Right renal cortex interstitium (tissue), 3 donors: Measurements from ENCODE around the gene DGKB. TPM values are rescaled to one million over a fixed set of nuclear protein-coding genes. Genes with fewer than 3 reads are reported as not detected.
"Not testable (repeated sequence)": the region's sequence is repeated elsewhere in the genome, so short reads cannot be mapped to it uniquely, and the experiment has no call there.

ENCODE experiments used
- DNase-seq, 3 donors: peaks; one replicate each; pipeline ENCODE4 v3.0.0-alpha.2; 2013; ENCODE audit warnings: low read depth in 3 of 3, low spot score in 2 of 3
- polyA plus RNA-seq, 3 donors: library from polyadenylated mRNA; unstranded; fragments of 120-200 nt; gene quantifications; one replicate each; pipeline ENCODE4 v1.2.1, GENCODE V29; 2013; ENCODE audit not compliant: insufficient read length in 3 of 3

Gene DGKB
- polyA plus RNA-seq, 3 donors, result 2.5 to 3.9 (median 2.7) TPM

DNA sequence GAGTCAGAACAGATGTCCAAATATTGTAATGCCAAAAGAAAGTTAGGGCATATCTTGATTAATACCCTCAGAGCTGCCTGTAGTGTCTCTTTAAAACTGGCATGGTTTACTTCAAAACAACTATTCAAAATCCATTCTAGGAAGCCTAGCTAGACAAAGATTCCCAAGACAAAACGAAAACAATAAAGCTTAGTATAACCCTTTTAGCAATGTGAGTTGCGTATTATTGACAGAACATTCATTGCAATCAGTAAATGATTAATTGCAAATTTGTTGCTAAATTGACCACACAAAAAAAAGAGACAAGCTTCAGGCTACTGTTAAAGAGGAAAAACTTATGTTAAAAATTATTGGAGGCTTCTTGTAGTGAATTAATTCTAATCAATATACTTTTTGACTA, 406.9 kb downstream of the DGKB start:
- no peak for DNase-seq

DNA sequence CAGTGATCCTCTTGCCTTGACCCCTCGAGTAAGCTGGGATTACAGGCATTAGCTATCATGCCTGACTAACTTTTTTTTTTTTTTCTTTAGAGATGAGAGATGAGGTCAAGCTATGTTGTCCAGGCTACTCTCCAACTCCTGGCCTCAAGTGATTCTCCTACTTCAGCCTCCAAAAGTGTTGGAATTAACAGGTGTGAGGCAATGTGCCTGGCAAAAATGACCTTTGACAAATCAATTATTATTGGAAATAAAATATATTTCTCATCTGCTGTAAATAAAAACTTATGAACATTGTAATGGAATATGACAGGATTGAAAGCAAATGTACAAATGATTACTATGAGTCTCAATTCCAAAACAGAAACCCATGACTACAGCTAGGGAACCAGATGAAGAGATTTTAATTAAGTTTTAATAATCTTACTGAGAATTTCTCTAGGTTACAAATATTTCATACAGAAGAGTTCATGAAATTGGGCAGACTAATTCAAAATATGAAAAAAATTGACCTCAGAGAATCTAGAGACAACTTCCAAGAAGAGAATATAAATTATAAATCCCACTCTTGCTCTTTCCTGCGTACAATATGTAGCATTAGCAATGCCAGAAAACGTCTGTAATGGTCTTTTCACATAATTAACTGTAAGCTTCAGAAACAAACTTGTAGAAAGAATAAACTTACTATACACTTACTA, 414.7 kb downstream of the DGKB start:
- DNase-seq, result no peak

GRCh38 chr7:14483663-14484062, 418.9 kb downstream of the DGKB start:
- DNase-seq, result no peak

DNA sequence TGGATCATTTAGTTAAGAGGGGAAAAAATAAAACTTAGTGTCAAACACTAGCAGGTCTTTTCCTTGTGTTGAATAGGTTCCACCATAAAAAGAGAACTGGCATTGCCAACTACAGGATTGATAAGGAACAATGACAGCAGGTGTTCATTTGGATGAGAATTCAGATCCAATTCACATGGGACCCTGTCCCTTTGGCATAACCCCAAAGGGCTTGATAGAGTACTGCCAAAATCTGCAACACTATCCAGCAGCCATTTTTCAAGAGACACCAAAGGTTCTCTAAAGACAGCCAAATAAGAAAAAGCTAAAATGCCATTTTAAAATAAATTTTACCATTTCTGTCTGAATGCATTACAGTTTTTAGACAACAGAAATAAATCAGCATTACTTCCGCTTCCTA, 422.3 kb downstream of the DGKB start:
- DNase-seq, result no peak

- no peak for DNase-seq
These were observed 423.6 kb downstream of the DGKB start for GRCh38 chr7:14478834-14479510.

- DNase-seq, result not testable (repeated sequence)
These were observed 440.8 kb downstream of the DGKB start for GRCh38 chr7:14461716-14462115.

DNA sequence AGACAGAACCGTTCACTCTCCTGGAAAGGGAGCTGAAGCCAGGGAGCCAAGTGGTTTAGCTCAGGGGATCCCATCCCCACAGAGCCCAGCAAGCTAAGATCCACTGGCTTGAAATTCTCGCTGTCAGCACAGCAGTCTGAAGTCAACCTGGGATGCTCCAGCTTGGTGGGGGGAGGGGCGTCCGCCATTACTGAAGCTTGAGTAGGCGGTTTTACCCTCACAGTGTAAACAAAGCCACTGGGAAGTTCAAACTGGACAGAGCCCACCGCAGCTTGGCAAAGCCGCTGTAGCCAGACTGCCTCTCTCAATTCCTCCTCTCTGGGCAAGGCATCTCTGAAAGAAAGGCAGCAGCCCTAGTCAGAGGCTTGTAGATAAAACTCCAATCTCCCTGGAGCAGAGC, 443.7 kb downstream of the DGKB start:
- DNase-seq, result not testable (repeated sequence)

DNA sequence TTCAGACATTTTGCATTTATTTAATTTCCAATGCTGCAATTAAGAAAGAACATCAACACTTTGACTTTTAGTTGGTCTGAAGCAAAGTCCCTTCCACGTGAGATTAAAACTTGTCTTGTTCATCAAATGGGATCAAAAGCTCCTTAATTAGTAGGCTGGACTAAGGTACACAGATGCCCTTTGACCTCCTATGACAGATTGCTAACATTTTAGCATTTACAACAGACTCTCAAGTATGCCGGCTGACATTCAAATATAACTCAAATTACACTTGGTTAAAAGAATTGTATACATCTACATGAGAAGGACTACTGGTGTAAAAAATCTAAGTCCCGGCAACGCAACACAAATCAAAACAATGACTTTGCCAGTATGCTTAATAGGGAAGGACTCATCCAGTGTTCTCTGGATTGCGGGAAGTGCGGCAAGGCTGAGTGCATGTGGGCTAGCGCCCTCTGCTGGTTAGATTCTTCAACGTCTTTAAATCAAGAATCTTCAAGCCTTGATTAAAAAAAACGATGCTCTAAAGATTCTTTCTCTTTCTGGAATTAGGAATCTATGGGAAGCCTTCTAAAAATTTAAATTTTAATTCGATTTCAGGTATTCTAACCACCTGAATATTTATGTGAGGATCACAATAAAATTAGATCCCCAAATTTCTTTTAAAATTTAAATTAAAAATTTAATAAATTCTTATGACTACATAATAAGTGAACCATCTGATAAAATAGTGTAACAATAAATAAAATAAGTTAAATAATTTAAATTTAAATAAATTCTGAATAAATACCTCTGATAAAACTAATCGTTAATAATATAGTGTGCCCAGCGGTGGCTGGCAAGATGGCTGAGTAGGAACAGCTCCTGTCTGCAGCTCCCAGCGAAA, 444.7 kb downstream of the DGKB start:
- DNase-seq, result peak; percentile 65 to 73 (median 72)

- DNase-seq, result no peak
These were observed 453.3 kb downstream of the DGKB start for GRCh38 chr7:14449291-14449690.

GRCh38 chr7:14446829-14447228, 455.7 kb downstream of the DGKB start:
- DNase-seq, result no peak

DNA sequence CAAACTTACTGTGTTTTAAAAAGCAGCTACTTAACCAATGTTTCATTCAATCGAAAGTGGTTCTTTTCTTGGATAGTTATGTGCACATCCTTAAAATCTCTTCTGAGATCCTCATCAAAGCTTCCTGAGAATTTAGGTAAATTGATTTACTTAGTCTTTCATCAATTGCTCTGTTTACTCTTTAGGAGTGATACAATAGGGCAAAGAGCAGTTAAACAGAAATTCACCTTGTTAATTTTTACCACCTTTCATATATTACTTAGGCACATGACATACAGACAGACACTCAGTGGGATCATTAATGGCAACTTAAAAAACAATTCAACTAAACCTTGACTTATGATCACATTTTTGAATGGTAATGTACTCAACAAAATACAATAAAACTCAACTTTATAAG, 456.3 kb downstream of the DGKB start:
- no peak for DNase-seq

DNA sequence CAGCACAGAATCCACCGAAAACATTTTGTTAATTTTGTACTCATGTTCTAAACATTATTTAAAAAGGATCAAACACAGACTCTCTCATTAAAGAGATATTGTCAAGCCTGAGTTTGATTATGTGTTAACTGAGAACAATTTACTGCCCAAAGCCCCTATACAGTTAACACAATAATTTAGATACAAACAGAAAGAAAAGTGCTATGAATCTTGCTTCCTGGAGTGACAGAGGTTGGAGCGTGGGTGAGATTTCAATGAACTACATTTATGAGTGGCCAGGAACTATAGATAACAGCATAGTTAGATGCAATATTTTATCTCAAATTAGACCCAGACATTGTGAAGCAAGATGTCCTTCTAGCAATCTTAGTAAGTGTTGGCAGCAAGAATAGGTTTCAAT, 464.2 kb downstream of the DGKB start:
- DNase-seq, result no peak

DNA sequence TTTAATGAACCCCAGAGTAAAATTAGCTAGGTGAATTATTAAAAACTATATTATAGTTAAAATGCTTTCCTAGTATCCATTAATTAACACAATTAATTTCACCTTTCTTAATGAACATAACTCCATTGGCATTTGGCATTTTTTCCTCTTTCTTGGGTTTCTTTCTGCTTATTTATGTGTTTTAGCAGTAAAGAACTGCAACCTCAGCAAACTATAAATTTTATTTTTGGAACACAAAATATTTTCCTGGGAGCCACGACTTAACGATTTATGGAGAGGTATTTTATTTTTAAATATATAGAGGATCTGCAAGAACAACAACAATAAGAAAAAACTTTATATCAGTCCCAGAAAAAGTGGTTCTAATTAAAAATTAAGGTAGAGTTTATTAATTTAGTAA, 465.7 kb downstream of the DGKB start:
- DNase-seq, result no peak

DNA sequence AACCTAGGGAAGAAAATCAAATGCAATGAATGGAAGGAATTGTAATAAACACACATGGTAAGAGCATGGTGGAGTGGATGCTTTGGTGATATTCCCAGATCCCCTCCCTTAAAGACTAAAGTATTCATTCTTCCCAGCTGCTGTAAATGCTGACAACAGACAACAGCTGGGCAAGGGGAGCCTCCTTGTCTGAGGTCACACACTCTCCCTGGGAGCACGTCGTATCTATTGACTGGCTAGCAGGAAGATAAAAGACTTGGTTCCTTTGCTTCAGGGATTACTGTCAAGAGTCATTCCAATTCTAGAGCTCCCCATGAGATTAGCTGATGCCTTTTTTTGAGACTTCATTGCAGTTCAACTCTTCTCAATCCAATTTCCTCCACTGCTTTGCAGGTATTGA, 469.6 kb downstream of the DGKB start:
- no peak for DNase-seq

- DNase-seq, result no peak
These were observed 471.6 kb downstream of the DGKB start for GRCh38 chr7:14430926-14431325.

DNA sequence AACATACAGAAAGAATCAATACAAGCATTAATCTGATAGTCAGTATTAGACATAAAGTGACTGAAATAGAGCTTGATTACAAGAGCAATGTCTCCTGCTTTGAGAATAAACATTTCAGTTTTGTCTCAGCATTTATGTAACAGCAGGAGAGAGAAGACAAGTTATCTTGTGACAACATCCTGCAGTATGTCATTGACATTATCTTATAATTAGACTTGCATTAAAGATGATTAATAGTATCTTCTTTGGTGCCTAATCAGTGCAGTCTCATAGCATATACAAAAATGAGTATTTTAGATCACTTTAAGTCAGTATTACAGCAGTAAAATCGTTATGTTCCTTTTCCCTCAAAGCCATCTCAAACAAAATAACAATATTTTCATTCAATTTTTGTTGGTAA, 477.0 kb downstream of the DGKB start:
- DNase-seq, result no peak

DNA sequence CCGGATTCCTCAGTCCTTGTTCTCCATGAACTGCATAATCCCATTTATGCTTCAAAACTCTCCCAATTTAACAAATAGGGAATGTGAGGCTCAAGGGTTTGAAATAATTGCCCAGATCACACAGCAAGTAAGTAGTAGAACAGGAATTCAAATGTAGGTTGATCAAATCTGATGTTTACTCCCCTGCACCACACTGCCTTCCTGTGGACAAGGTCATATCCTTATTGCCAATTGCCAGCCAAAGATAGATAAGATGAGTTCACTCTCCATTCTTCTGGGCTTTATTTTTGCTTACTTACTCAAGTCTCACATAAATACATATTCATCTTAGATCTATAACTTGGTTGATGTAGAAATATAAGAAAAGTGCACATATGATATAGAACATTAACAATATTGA, 477.9 kb downstream of the DGKB start:
- no peak for DNase-seq

- DNase-seq, result no peak
These were observed 481.8 kb downstream of the DGKB start for GRCh38 chr7:14420768-14421167.

DNA sequence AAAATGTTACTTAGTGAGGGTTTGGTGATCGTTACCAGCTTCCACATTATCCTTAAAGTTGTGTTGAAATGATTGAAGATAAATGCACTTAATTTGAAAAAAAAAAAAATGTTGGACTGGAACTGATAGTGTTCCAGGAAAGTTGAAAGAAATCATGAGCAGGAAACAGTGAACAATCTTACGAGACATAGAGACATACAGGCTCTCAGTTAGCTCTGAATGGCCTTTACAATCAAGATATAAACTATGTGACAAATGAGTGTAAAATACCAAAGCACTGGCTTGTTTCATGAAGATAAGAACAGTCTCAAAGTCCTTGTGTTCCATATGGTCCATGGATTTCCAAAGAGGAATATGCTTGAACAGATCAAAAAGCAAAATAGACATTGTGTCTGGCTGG, 483.0 kb downstream of the DGKB start:
- DNase-seq, result no peak

- no peak for DNase-seq
These were observed 483.9 kb downstream of the DGKB start for GRCh38 chr7:14418633-14419032.

DNA sequence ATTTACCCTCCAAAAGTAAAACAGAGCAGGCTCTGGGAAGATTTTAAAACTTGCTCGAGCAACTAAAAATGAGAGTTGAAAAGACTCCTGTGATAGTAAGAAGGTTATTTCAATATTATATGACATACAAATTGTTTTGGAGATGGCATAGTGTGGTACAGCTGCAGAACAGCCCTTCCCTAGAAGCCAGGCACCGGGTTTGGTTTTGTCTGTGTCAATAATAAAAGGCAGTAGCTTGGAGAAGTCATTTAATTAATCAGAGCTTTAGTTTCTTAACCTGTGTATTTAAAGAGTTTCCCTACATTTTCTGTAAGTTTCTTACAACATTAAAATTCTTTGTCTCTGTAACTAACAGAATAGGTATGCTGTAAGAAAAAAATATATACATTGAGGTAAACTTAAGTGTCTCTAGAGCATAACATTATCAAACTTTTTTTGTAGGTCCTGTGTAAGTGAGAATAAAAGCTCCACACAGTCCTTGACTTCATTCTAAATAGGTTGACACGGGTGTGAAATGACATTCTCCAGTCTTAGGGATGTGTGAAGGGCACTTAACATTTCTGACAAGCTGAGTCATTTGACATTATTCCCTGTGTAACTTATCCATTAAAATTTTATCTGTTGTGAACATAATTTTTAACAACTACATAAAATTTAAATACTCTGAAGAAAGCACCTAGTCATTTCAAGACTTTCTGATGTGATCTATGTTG, 488.1 kb downstream of the DGKB start:
- no peak for DNase-seq
